GM19240 (cell line): ENCODE measurements around the gene SOX2.

Source experiments
- DNase-seq: peaks from one replicate; pipeline ENCODE4 v3.0.0; 2011; ENCODE audit warnings: low spot score; ENCODE audit not compliant: insufficient read length

The SOX2 gene

GRCh38 chr3:181722766-181723425, 11.2 kb downstream of the SOX2 start:
- DNase-seq: no peak

GRCh38 chr3:181723625-181724191, 12.0 kb downstream of the SOX2 start:
- DNase-seq: no peak

- DNase-seq: no peak
Measured at GRCh38 chr3:181724192-181724965, 12.7 kb downstream of the SOX2 start.

- DNase-seq: no peak
Measured at GRCh38 chr3:181725131-181725731, 13.5 kb downstream of the SOX2 start.

GRCh38 chr3:181725830-181726229, 14.1 kb downstream of the SOX2 start:
- no peak for DNase-seq

- DNase-seq: no peak
Measured at GRCh38 chr3:181726351-181727330, 14.9 kb downstream of the SOX2 start.

- DNase-seq: no peak
Measured at GRCh38 chr3:181727341-181728032, 15.8 kb downstream of the SOX2 start.

GRCh38 chr3:181728470-181729340, 17.0 kb downstream of the SOX2 start:
- no peak for DNase-seq

- DNase-seq: no peak
Measured at GRCh38 chr3:181729341-181729869, 17.7 kb downstream of the SOX2 start.

- no peak for DNase-seq
Measured at GRCh38 chr3:181730316-181730715, 18.6 kb downstream of the SOX2 start.

GRCh38 chr3:181730934-181731333, 19.2 kb downstream of the SOX2 start:
- no peak for DNase-seq

- no peak for DNase-seq
Measured at GRCh38 chr3:181735911-181736310, 24.2 kb downstream of the SOX2 start.

- no peak for DNase-seq
Measured at GRCh38 chr3:181738551-181738950, 26.8 kb downstream of the SOX2 start.

- no peak for DNase-seq
Measured at GRCh38 chr3:181739628-181740027, 27.9 kb downstream of the SOX2 start.

- DNase-seq: no peak
Measured at GRCh38 chr3:181741417-181741816, 29.7 kb downstream of the SOX2 start.

- DNase-seq: no peak
Measured at GRCh38 chr3:181752202-181752671, 40.5 kb downstream of the SOX2 start.

- no peak for DNase-seq
Measured at GRCh38 chr3:181753391-181753790, 41.7 kb downstream of the SOX2 start.

- DNase-seq: no peak
Measured at GRCh38 chr3:181755959-181756358, 44.2 kb downstream of the SOX2 start.
